Fibroblast of lung (primary cell): ENCODE measurements around the gene PABPN1L.

Experiments used
- EZH2 ChIP-seq: IDR thresholded peaks from 2 replicates; pipeline ENCODE4 v1.5.1; 2012; ENCODE audit warnings: low read length, control low read depth, mild to moderate bottlenecking; ENCODE audit errors: missing control alignments
- TF ChIP-seq, protein P1 (sequence below), 2 donors: IDR thresholded peaks in 1 of 2; conservative IDR thresholded peaks in 1 of 2; 1 replicate in 1 of 2; 2 replicates in 1 of 2; pipeline ENCODE4 v1.5.1; 2011 to 2012; ENCODE audit warnings: low read length in 2 of 2, control low read depth in 1 of 2, inconsistent platforms in 1 of 2, low read depth in 1 of 2, mild to moderate bottlenecking in 1 of 2

GRCh38 chr16:88816736-88817535 lies 49.5 kb downstream of the PABPN1L start:
- TF ChIP-seq, protein P1, sequence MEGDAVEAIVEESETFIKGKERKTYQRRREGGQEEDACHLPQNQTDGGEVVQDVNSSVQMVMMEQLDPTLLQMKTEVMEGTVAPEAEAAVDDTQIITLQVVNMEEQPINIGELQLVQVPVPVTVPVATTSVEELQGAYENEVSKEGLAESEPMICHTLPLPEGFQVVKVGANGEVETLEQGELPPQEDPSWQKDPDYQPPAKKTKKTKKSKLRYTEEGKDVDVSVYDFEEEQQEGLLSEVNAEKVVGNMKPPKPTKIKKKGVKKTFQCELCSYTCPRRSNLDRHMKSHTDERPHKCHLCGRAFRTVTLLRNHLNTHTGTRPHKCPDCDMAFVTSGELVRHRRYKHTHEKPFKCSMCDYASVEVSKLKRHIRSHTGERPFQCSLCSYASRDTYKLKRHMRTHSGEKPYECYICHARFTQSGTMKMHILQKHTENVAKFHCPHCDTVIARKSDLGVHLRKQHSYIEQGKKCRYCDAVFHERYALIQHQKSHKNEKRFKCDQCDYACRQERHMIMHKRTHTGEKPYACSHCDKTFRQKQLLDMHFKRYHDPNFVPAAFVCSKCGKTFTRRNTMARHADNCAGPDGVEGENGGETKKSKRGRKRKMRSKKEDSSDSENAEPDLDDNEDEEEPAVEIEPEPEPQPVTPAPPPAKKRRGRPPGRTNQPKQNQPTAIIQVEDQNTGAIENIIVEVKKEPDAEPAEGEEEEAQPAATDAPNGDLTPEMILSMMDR (conservative IDR thresholded peaks at IDR 0.05 in 1 of 2, IDR thresholded peaks at IDR 0.05 in 1 of 2; ENCODE audit: low read depth in 1 of 2, low read length in 2 of 2), result no peak
- TF ChIP-seq EZH2, result no peak
